Stimulated activated CD4-positive, alpha-beta T cell treated with anti-CD3 and anti-CD28 coated beads, Interleukin-12 subunit alpha, Interleukin-12 subunit beta, amount 100 ng/mL, for 48 hours (primary cell): Measurements from ENCODE around the gene OR2B2.

Experiments
- DNase-seq, 3 donors: peaks; one replicate each; pipeline ENCODE4 v3.0.0-alpha.2; 2020; ENCODE audit warnings: low read depth in 2 of 3, low spot score in 1 of 3

The OR2B2 gene

DNA sequence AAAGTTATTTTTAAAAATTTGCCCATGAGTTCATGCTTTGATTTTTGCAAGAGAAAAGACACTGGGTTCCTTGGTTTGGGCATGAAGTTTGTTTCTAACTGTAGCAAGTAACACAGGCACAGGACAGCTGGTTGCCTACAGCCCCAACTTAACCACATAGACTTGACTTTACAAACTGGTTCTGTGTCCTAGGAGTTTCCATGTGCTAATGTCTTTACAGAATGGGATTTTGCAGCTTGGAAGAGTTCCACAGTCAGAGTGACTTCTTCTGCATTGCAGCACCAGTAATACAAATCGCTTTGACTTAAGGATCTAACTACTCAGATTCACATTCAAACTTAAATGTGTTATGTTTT lies 44.3 kb downstream of the OR2B2 start:
- DNase-seq, result no peak

DNA sequence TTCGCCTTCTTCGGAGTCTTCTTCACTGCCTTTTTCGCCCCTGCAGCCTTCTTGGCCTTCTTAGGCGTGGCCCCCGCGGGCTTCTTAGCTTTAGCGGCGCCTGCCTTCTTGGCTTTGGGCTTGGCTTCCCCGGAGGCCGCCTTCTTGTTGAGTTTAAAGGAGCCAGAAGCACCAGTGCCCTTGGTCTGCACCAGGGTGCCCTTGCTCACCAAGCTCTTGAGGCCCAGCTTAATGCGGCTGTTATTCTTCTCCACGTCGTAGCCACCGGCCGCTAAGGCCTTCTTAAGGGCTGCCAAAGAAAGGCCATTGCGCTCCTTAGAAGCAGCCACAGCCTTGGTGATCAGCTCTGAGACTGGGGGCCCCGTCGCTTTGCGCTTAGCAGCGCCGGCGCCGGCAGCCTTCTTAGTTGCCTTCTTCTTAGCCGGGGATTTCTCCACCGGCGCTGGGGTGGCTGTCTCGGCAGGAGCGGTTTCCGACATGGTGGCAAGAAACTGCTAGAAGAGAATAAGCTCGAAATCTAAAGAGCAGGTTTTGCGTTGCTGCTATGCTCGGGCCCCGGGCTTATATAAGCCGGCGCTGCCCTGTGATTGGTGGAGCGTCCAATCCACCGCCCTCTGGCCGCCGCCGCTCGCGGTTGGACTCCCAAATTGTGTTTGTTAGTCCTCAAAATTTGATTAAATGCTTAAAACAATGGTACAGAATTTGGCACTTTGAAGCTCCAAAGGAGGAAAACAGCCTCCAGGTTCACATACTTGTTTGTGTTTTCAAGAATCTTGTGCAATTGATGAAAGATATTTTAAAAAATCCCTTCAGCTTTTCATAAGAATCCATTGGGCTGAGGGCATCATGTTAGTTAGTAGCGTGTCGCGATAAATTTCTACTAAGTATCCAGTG lies 44.9 kb downstream of the OR2B2 start:
- peak; percentile 77 to 86 (median 81) for DNase-seq

DNA sequence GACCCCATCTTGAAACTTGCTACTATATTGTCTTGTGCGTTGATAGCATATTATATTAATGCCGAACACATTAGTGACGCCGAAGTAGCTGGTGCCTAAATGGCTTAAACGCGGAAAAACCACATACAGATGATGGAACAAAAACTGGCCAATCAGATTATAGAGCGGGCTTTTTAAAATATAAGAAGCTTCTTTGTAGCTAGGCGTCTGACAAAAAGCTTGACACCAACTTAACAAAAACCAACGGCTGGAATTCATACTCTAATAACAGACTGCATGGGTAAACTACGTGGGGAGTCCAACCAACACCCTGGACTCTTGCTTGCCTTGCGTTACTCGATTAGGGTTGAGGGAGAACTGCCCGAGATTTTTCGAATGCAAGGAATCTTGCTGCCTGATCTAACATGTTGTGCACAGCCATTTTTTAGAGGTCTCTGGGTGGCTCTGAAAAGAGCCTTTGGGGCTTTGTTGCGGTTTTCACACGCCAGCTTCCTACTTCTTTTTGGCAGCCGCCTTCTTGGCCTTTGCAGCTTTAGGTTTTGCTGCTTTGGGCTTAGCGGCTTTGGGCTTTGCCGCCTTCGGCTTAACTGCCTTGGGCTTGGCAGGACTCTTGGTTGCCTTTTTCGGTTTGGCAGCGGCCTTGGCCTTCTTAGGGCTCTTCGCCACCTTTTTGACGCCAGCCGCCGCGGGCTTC lies 45.7 kb downstream of the OR2B2 start:
- DNase-seq, result peak; percentile 55 to 72 (median 69)

DNA sequence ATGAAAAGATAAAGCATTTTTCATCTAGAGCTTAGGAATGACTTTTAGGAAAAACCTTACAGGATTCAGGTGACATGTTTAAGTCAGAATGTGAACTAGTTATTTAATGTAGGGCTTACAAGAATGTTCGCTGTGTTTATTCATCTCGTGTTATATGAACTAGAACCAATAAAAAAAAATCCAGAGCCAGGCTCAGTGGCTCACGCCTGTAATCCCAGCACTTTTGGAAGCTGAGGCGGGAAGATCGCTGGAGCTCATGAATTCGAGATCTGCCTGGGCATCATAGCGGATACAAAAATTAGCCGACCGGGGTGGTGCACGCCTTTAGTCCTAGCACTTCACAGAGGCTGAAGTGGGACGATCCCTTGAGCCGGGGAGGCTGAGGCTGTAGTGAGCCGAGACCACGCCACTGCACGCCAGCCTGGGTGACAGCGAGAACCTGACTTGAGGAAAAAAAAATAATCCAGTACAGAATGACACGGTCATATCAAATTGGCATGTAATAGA lies 46.3 kb downstream of the OR2B2 start:
- DNase-seq, result peak; percentile 36 to 62 (median 41)

DNA sequence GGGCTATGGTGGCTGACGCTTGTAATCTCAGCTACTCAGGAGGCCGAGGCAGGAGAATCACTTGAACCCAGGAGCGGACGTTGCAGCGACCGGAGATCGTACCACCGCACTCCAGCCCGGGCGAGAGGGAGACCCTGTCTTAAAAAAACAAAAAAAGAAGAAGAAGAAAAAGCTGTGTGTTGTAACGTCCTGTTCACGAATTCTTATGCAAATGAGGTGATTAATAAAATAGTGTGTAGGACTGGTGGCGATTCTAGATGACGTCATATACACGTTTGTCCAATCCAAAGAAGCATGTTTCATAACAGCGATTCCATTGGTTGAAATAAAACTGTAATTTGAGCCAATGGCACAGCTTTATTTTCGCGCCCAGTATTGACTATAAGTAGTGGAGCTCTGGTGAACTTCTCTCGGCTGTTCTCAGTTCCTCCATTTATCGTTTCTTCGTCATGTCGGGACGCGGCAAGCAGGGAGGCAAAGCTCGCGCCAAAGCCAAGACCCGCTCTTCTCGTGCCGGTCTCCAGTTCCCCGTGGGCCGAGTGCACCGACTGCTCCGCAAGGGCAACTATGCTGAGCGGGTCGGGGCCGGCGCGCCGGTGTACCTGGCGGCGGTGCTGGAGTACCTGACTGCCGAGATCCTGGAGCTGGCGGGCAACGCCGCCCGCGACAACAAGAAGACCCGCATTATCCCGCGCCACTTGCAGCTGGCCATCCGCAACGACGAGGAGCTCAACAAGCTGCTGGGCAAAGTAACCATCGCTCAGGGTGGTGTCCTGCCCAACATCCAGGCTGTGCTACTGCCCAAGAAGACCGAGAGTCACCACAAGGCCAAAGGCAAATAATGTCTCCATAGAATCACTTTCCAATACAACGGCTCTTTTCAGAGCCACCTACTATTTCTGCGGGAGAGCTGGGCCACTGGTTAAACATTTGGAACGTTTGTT lies 47.0 kb downstream of the OR2B2 start:
- peak; percentile 63 to 80 (median 72) for DNase-seq

DNA sequence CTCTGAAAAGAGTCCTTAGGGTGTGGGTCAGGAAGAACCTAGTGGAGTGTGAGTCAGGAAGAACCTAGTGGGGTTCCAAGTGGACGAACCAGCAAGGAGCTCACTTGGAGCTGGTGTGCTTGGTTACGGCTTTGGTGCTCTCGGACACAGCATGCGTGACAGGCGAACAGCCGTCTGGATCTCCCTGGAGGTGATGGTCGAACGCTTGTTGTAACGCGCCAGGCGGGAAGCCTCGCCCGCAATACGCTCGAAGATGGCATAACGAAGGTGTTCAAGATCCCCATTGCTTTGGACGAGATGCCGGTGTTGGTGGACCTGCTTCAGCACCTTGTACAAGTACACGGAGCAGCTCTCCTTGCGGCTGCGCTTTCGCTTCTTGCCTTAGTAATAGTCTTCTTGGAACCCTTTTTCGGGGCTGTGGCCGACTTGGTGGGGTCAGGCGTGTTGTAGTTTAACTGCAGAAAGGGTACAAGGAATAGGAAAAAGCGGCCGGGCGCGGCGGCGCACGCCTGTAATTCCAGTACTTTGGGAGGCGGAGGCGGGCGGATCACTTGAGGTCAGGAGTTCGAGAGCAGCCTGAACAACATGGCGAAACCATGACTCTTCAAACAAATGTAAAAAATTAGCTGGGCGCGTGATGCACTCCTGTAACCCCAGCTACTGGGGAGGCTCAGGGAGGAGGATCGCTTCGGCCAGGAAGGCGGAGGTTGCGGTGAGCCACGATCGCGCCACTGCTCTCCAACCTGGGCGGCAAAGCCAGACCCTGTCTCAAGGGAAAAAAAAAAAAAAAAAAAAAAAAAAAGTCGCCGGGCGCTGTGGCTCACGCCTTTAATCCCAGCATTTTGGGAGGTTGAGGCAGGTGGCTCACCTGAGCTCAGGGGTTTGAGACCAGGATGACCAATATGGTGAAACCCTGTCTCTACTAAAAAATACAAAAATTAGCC lies 48.0 kb downstream of the OR2B2 start:
- peak in 2 of 3 donors; percentile 11 to 14 for DNase-seq

DNA sequence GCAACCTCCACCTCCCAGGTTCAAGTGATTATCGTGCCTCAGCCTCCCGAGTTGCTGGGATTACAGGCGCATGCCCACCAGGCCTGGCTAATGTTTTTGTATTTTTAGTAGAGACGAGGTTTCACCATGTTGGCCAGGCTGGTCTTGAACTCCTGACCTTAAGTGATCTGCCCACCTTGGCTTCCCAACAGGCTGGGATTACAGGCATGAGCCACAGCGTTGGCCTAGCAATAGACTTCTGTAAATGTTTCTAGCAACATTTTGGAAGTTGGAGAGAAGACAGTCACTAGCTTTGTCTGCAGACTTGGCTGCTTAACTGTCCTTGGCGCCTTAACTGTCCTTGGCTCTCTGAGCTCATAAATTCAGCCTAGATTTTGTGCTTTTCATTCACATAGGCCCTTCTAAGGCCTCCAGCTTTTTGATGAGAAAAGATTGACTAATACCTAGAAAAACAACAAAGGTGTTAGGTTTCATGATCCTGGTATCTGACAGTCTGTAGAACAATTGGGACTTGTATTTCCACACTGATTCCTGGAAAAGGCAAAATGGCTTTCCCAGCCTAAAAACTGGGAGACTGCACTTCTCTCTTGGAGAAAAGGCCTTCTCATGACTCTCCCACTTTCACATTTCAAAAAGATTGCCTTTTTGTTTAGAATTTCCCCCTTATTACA lies 49.7 kb downstream of the OR2B2 start:
- no peak for DNase-seq

DNA sequence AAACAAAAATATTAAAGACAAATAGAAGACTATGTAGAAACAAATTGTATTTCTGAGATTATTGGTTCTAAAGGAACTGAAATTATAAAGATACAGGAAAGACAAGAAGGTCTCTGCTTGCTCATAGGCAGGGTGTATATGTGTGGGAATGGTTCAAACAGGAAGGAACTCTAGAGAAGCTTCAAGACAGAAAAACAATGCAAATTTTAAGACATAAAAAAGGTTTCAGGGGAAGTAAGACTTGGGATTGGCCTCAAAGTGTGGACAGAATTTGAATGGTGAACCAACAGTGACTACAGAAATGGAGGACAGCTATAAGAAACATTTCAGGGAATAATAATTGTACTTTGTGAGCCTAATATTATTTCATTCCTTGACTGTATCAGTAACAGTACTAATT lies 50.3 kb downstream of the OR2B2 start:
- DNase-seq, result no peak

DNA sequence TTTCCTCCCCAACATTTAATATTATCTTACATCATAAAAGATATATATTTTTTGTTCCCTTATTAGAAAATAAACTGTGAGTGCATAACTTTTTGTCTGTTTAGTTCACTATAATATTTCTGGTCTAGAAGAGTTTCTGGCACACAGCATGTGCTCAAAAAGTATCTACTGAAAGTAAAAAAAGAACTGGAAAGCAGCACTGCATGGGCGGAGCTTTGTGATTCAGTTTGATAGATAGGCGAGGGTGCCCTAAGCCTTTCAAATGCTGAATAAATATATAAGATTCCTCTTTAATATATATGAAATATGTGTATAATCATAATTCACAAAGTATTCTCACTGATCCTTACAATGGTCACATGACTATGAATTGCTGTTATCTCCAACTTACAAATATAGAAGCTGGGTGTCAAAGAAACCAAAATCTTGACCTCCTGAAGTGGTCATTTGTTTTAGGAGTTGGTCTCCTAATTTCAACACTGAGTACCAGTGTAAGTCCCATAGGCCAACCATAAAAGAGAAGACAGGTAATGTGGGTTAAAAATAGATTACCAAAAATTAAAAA lies 50.8 kb downstream of the OR2B2 start:
- DNase-seq, result no peak
